ENCODE measurements around the gene FASLG.
"Not testable (repeated sequence)": the region's sequence is repeated elsewhere in the genome, so short reads cannot be mapped to it uniquely, and the experiment has no call there.

The FASLG gene, protein sequence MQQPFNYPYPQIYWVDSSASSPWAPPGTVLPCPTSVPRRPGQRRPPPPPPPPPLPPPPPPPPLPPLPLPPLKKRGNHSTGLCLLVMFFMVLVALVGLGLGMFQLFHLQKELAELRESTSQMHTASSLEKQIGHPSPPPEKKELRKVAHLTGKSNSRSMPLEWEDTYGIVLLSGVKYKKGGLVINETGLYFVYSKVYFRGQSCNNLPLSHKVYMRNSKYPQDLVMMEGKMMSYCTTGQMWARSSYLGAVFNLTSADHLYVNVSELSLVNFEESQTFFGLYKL

DNA sequence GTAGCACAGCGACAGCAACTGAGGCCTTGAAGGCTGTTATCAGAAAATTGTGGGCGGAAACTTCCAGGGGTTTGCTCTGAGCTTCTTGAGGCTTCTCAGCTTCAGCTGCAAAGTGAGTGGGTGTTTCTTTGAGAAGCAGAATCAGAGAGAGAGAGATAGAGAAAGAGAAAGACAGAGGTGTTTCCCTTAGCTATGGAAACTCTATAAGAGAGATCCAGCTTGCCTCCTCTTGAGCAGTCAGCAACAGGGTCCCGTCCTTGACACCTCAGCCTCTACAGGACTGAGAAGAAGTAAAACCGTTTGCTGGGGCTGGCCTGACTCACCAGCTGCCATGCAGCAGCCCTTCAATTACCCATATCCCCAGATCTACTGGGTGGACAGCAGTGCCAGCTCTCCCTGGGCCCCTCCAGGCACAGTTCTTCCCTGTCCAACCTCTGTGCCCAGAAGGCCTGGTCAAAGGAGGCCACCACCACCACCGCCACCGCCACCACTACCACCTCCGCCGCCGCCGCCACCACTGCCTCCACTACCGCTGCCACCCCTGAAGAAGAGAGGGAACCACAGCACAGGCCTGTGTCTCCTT lies at the start of gene FASLG:
Gene FASLG (plus strand): TSS at position 233 of the 583 bp plus-strand sequence. CDS start 99 bp downstream, at position 332.
- DNase-seq (ENCODE audit: low read depth, low spot score): no peak

DNA sequence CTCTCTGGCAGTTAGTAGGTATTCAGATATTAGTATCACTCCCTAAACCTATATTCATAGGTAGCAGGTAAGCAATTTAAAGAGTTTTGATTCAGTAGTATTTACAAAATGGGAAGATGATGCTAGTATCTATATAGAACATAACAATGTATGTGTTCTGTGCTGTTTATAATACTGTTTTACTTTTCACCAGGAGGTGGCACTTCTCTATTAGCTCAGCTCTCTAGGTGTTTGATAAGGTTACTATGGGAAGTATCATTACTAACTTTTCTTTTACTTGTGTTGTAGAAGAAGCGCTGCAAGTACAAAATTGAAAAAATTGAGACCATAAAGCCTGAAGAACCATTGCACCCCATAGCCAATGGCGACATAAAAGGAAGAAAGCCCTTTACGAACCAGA lies 49.4 kb upstream of the FASLG start:
- no peak for DNase-seq (ENCODE audit: low read depth, low spot score)

DNA sequence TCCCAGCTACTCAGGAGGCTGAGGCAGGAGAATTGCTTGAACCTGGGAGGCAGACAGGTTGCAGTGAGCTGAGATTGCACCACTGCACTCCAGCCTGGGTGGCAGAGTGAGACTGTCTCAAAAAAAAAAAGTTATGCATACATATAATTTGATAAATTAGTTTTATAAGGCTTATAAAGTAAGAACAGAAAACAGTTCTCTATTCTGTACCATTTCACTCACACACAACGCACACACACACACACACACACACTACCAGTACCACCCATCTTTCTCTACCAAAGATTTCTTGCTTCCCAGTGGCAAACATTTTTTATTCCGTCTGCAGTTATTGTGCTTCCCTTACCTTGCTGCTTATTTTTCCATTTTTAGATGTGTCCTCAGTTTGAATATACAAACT lies 46.4 kb upstream of the FASLG start:
- no peak for DNase-seq (ENCODE audit: low read depth, low spot score)

DNA sequence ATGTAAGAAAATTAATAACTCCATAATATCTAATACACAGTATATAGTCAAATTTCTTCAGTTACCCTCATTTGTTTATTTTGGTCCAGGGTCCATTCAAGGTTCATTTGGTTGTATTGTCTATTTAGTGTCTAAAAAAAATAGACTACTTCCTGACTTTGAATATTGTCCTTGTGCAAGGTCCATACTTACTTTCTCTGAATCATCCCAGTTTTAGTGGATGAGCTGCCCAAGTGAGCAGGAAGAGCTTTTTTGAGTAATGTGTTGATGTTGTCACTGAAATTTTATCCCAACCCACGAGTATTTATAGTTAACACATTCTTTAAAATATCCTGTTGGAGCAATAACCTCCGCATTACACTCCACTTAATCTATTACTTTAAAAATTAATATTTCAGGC lies 45.6 kb upstream of the FASLG start:
- no peak for DNase-seq (ENCODE audit: low read depth, low spot score)

DNA sequence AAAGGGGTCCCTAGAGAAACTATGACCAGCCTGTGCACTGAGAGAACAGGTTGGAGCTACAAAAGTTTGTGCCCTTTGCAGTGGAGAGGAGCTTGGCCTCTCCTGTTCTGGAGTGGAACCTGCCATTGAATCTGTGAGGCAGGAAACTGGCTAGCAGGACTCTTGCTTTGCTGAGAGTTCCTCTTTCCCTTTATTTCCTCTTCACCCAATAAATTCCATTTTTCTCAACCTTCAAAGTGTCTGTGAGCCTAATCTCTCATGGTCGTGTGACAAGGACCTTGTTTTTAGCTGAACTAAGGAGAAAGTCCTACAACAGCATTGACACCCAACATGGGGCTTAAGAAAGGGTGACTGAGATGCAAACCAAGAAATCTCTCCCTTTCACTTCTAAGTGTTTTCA lies 42.7 kb upstream of the FASLG start:
- no peak for DNase-seq (ENCODE audit: low read depth, low spot score)

DNA sequence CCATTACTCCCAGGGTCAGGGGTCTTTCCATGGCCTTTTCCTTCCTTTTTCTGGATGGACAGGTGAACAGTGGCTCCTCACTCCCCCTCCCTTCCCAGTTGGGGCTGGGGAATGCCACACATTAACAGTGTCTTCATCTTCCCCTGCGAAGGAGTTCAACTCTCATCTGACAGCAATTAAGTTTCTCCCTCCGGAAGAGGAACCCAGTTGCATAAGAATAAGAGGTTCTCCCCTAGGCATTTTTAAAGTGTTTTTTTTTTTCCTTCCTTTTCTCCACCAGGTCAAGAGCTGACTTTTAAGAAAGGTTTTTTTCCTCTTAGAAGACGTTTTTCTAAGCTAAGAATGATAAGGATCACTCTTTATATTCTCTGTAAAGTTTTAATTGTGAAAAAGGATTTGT lies 42.3 kb upstream of the FASLG start:
- no peak for DNase-seq (ENCODE audit: low read depth, low spot score)

DNA sequence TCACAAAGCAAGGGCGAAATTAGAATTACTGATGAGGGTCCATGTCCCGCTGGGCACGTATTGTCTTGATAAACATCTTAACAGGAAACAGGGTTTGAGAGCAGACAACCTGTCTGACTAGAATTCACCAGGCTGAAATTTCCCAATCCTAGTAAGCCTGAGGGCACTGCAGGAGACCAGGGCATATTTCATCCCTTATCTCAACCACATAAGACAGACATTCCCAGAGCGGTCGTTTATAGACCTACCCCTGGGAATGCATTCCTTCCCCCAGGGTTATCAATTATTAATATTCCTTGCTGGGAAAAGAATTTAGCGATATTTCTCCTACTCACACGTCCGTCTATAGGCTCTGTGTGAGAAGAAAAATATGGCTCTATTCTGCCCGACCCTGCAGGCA lies 38.3 kb upstream of the FASLG start:
- DNase-seq (ENCODE audit: low read depth, low spot score): not testable (repeated sequence)

DNA sequence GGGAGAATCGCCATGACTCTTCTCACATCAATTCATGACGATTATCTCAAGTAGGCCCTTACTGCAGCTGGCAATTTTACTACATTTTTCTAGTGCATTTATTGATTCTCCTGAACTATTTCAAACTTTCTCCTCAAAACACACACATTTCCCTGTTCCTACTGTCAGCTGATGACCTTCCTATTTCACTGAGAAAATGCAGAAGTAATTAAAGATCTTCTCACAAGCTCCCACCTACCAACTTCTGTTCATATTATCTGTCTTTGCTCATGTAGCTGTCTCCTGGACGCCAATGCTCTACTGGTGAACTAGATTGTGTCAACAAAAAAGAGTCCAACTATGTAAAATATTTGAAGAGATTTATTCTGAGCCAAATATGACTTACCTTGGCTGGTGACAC lies 36.4 kb upstream of the FASLG start:
- DNase-seq (ENCODE audit: low read depth, low spot score): no peak

DNA sequence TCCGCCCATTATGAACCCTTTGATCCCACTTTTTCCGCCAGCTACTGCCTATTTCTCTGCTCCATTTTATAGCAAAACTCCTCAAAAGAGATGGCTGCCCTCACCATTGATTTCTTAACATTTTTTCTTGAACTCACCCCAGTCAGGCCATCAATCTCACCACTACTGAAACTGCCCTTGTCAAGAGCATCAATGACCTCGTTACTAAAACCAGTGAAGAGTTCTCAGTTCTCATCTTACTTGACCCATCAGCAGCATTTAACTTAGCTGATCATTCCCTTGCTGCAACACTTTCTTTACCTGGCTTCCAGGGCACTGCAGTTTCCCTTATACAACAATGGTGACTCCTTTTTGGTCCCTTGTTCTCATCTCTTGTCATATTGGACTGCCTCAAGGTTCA lies 35.2 kb upstream of the FASLG start:
- DNase-seq (ENCODE audit: low read depth, low spot score): no peak

DNA sequence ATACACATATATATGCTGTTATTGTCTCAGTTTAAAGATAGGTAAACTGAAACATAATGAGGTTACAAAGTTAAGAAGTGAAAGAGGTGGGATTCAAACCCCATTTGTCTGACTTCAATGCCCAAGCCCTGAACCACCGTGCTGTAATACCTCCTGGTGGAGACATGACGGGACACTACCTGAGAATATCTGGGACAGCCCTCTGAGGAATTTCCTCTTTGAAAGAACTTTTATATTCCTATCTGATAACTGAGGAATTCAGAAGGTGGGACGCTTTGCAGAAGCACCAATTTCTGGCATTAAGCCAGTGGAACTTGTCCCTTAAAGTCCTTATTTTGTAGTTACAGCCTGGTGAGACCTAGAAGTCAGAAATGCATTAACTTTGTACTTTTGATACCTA lies 32.1 kb upstream of the FASLG start:
- DNase-seq (ENCODE audit: low read depth, low spot score): no peak

DNA sequence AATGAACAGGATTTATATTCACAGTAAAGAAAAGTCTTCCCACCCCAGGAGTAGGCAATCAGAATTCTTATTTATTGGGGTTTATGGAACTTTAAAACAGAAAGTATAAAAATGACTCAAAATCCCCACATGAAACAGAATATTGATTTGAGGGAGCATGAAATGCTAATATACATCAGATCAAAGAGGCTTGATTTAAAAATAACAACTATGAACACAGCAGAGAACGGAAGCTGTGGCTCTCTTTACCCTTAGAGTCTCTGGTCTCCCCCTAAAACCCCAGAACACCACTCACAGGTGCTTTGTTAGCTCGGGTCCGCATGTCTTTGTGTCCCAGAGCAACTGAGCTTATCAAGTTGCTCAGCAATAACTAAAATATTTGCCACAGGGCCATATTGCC lies 31.2 kb upstream of the FASLG start:
- DNase-seq (ENCODE audit: low read depth, low spot score): no peak

DNA sequence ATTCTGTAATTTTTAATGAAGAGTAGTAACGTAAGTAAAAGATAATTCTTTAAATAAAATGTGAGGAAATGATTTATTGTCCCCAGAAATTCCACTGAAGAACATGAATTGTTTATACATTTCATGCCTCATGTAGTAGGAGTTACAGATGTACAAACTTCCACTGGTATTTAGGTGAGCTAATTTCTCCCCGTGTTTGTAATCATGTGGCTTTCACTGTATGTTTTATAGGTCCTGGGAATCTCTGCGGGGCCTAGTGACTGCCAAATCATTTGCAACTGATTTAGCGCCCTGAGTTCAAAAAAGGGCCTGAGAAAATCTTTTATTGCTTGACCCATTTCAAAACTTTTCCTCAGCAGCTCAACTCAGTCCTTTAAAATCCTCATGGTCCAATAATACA lies 30.5 kb upstream of the FASLG start:
- no peak for DNase-seq (ENCODE audit: low read depth, low spot score)

DNA sequence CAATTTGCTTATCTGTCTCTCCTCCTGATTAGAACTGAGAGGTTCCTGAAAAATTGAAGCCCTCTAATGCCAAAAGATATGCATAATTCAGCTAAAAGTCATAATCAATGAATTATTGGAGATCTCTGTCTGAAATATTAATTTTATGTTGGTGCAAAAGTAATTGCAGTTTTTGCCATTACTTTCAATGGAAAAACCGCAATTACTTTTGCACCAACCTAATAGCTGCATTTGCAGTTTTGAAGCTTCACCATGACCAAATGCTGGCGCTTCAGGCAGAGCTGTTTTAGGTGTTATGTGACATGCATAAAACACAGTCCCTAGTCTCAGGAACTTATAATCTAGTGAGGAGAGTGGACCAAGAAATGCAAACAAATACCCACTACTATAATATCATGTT lies 29.7 kb upstream of the FASLG start:
- no peak for DNase-seq (ENCODE audit: low read depth, low spot score)

DNA sequence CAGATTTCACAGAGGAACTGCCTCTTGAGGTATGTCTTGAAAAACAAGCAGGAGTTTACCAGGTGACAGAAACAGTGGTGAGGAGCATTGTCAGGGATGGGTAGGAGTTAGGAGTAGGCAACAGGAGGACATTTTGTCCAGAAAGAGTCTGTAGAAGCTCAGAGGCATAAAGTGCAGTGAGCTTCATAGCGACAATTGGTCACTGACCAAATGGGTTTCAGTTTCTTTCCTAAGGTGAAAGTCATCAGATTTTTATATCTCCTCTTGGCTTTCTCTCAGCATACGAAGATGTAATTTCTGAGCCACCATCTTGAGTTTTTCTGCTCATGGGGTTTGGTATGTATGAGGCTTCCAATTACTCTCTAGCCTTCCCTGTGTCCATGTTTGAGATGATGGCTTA lies 29.3 kb upstream of the FASLG start:
- no peak for DNase-seq (ENCODE audit: low read depth, low spot score)

DNA sequence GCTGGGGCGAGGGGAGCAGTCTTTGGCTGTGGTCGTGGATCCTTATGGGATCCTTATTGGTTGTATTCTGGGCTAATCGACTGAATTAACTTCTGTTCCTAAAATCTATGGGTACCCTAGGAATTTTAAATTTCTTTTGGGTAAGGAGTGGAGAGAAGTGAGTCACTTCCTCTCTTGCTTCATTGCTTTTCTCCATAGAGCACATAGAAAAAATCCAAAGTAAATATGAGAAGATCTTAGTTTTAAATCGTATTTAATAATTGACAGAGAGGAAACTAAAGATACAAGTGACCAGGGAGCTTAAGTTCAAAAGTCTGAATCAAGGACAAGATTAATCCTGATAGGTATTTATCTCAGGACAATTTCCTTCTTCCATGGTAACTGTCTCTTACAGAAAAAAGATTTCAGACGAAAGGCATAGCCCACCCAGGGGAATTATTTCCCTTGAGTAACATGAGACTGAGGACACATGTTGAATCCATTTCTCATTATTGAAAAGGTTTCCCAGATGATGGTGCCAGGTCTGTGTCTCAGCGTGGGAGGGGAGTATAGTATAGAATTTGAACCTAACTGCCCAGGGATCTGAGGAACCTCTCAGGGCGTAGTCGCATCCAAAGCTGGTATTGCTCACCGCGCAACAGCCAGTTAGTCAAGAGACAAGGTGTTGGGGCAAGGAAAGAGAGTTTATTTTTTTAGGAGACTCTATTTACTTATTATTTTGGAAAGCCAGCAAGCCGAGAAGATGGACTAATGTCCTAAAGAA lies 28.7 kb upstream of the FASLG start:
- DNase-seq (ENCODE audit: low read depth, low spot score): no peak

DNA sequence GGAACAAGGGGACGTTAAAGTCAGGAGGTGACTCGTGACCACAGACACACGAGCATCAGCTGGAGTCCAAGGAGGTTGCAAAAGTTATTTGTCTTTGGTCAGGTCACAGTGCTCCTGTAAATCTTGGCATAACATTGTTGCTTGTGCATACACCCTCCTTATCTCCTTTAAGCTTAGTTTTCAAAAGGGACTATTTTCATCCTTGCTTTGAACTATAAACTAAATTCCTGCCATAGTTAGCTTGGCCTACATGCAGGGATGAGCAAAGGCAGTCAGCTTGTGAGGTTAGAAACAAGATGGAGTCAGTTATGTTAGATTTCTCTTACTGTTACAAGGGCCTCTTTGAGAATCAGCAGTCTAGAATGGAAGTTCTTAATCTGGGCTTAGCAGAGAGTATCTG lies 28.0 kb upstream of the FASLG start:
- no peak for DNase-seq (ENCODE audit: low read depth, low spot score)

DNA sequence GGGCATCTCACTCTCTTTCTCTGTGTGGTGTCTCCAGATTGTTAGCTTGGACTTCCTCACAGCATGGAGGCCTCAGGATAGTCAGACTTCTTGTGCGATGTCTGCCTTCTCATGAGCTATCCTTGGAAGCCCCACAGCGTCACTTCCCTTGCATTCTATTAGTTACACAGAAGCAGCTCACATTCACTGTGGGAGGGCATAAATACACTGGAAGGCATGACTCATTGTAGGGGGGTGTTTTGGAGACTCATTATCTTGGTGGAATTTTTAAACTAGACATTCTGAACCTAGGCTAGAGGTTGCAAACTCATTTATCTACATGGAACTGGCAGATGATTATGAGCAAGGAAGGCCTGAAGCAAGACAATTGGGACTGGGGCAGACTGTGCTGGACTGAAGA lies 21.4 kb upstream of the FASLG start:
- no peak for DNase-seq (ENCODE audit: low read depth, low spot score)

DNA sequence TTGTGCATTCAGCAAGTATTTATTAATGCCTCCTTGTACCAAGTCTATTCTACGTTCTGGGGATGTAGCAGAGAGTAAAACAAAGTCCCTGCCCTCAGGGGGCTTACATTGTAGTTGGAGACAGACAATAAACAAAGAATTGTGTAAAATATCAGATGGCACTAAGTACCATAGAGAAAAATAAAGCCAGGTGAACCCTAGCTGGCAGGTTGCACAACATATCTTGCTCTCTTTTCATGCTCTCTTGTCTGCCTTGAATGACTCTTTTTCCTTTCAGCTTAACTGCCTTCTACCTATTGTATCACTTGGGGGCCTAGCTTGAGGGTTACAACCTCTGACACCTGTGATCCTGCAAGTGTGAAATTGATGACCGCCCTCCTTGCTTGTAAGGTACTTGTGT lies 20.7 kb upstream of the FASLG start:
- DNase-seq (ENCODE audit: low read depth, low spot score): no peak

DNA sequence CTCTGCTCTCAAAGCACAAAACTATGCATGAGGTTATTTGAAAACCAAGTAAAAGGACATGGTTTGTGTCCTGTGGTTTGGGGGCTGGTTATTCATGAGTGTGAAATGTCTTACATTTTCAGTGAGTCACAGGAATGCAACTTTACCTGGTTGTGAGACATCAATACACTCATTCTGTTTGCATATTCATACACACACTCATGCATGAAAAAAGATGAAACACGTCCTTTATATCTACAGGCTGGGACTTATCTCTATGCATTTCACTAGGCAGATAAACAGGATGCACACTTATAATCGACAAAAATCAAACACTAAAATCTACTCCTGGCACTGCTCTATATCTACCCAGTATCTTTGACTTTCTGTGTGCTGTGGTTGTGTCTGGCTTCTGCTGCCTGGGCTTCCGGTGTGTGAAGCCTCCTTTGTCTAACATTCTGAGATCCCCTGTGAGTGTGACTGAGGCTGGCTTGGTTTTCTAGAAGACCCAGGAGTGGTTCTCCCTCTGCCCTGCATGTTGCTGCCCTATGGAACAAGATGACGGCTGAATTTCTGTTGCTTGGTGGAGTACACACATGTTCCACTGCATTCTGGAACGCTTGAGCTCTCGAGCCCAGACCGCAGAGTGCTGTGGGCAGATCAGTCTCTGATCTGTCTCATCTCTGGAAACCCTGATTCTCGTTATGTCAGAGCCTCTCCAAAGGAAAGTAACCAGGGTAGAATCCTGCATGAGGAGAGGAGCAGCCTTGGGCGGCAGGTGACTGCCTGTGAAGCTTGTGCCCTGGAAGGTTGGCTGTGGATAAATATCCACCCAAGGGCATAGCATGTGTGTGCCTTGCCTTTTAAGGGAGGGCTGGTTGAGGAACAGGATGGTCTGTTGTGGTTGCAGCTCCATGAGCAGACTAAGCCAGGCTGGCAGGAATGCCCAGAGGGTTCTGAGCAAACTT lies 19.7 kb upstream of the FASLG start:
- DNase-seq (ENCODE audit: low read depth, low spot score): peak; percentile 51

DNA sequence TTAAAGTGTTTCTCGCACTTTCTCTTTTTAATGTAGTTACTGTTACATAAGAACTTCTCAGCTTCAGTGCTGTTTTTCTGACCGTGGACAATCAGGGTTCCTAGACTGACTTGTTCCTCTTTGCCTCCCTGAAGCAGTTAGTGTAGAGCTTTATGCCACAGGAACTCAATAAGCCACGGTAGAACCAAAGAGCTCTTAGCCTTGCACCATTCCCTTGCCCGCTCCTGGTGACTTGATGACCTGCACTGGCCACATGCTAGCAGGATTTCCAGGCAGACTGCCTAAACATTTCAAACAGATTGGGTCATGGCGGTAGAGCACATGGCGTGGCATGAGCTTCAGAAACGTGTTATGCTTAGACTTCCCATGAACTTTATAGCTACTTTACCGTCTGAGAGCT lies 18.8 kb upstream of the FASLG start:
- DNase-seq (ENCODE audit: low read depth, low spot score): no peak

DNA sequence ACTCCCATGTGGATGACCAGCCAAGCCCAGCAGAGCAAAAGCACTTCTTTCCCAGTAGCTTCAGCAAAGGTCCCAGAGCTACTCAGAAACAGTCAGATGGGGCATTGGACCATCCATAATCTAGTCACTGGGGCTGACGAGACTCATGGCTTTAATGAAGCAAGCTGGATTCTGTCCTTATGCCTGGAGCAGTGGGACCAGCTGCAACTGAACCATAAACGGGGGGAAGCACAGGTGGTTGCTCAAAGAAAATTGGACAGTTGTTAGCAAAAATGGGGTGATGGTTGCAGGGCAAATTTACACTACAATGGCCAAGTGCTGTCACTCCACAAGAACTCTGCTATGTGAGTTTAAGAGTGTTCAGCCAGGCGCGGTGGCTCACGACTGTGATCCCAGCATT lies 17.4 kb upstream of the FASLG start:
- no peak for DNase-seq (ENCODE audit: low read depth, low spot score)

DNA sequence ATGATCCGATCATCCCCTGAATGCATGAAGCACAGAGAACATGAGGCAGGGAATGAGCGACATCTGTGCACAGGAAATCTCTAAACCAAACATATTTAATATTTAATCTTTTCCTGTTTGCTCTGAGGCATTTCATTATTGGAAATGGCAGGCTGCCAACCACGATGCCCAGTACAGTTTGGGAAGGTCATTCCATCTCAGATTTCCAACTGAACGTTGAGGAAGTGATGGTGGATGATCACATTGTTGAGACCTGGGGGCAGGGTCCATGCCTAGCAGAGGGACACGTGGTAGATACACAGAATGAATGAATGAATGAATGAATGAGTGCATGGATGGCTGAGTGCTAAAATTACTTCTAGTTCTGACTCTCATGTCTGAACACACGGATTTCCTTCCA lies 15.9 kb upstream of the FASLG start:
- no peak for DNase-seq (ENCODE audit: low read depth, low spot score)
